GM19193 (cell line): Measurements from ENCODE around the gene ZC3H12D.

Experiments used
- POLR2A ChIP-seq: IDR thresholded peaks from 4 replicates; pipeline ENCODE4 v1.6.1; 2011; ENCODE audit not compliant: insufficient read depth, insufficient read length; ENCODE audit errors: extremely low read depth

The ZC3H12D gene

DNA sequence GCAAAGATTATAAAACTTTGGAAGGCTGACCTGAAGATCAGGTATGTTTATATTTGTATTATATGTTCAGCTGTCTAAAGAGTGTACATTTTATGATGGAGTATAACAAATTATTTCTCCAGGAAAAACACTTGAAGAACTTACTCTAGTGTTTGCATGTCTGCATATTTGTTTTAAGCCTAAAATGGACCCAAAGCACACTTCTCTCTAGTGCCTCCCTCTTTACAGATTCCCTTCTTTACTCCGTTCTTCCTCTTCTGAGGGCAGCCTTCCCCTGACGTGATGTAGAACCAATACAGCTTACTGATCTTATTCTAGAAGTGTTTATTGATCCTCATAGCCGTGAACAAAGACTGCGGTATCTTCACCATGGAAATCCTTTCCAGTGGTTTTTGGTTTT lies 70.8 kb downstream of the ZC3H12D start:
- TF ChIP-seq POLR2A = no peak

DNA sequence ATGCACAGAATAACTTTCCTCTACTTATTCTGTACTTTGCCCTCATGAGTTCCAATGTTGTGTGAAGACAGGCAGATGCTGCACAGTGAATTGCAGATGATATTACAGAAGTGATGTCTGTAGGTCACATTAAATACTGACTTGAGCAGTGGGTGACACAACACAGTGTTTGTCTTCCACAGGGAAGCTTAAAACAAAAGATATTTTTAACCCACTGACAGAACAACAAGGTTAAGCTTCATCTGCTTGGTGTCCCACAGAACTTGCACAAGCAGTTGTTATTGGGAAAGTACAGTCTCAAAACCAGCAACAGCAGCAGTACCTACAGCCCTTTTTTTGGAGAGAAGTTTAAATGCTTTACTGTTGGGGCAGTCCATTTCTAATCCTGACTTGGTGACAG lies 74.3 kb downstream of the ZC3H12D start:
- TF ChIP-seq POLR2A = no peak

DNA sequence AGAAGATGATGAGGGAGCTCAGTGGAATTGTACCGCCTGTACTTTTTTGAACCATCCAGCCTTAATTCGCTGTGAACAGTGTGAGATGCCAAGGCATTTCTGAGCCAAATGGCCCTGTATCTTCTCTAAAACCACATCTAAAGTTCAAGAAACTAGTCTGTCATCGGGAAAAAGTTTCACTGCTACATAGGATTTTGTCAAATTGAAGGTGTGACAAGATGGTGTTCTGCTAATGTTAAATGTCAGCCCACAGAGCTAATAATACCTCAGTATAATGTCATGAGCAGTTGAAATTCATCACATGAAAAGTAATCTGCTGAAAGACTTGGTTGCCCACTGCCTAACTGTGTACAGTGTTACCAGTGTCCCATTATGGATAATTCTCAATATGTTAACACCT lies 75.2 kb downstream of the ZC3H12D start:
- TF ChIP-seq POLR2A = no peak

DNA sequence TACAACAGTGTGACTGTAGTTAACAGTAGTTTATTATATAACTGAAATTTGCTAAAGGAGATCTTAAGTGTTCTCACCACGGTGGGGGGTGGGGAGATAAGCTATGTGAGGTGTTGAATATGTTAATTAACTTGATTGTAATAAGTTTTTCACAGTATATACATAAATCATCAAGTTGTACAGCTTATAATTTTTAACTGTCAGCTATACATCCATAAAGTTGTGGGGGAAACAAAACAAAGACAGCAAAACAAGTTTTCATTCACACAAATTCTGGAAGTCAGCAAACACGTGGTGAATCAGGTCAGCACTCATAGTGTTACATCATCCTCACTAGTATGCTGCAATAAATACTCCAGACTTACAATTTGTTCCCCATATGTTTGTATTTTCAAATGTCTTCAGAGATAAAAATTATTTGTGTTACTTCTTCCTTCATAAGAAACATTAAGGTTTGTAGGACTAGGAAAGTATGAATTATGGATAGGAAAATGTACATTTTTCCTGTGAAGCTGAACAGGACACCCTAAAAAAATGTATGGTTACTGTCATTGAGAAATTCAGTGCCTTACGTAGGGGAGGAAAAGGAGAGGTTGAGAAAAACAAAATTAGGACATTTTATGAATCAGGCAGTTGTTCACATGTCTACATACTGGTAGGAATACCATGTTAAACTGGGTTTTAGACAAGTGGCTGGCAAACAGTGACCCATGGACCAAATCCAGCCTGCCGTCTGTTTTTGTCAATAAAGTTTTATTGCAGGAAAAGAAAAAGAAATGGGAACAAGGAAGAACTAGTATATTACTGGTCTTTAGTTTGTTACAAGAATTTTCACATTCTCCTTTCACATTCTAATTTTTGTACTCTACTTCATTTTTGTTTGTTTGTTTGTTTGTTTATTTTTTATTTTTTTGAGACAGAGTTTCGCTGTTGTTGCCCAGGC lies 78.7 kb downstream of the ZC3H12D start:
- TF ChIP-seq POLR2A = no peak

DNA sequence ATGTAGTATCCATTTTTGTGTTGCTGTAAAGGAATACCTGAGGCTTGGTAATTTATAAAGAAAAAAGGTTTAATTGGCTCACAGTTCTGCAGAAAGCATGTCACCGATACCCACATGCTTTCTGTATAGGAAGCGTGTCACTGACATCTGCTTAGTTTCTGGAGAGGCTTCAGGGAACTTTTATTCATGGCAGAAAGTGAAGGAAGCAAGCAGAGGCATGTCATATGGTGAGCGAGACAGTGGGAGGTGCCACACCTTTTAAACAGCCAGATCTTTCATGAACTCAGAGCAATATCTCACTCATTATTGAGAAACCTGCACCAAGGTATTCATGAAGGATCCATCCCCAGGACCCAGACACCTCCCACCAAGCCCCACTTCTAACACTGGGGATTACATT lies 81.3 kb downstream of the ZC3H12D start:
- no peak for TF ChIP-seq POLR2A

DNA sequence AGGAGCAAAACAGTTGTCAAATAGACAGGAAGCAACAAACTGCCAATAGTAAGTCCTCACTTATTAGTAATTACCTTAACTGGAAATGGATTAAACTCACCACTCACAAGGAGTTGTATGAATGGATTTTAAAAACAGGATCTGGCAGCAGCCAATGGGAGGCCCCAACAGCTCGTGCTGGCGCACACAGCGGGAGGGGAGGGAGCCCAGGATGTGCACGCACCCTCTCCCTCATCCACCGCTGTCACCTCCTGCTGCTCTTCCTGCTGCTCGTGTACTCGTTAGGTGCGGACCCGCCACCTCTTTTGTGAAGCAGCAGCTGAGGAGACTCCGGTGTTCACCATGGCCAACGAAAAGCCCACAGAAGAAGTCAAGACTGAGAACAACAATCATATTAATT lies 84.8 kb downstream of the ZC3H12D start, which contains the start of gene SUMO4:
Gene SUMO4, plus strand, starts transcription at position 213 of the 400 bp plus-strand sequence. Its CDS starts 130 bp downstream, at position 343.
- no peak for TF ChIP-seq POLR2A

DNA sequence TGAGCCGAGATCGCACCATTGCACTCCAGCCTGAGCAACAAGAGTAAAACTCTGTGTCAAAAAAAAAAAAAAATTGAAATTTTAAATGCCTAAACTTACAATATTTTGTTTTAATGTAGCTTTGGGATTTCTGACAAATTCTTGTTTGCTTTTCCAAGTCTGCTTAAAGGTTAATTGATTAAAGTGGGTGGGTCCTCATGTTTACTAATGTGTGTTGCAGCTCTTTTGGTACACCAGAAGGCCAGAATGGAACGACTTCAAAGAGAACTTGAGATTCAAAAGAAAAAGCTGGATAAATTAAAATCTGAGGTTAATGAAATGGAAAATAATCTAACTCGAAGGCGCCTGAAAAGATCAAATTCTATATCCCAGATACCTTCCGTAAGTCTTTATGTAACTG lies 87.4 kb downstream of the ZC3H12D start:
- no peak for TF ChIP-seq POLR2A
